Activated naive CD4-positive, alpha-beta T cell treated with anti-CD3 and anti-CD28 coated beads, Interleukin-2, amount 50 U/mL, for 24 hours (primary cell): ENCODE results near the gene ZNF33B.
"Not testable (repeated sequence)": the region's sequence is repeated elsewhere in the genome, so short reads cannot be mapped to it uniquely, and the experiment has no call there.

Experiments
- H3K27ac Mint-ChIP-seq: one replicate; pipeline ENCODE4 v1.8.0; 2021; ENCODE audit warnings: mild to moderate bottlenecking, mixed read lengths
- H3K27me3 Mint-ChIP-seq: one replicate; pipeline ENCODE4 v1.8.0; 2021; ENCODE audit warnings: mixed read lengths
- H3K36me3 Mint-ChIP-seq: one replicate; pipeline ENCODE4 v1.8.0; 2021; ENCODE audit warnings: mixed read lengths
- H3K4me1 Mint-ChIP-seq: one replicate; pipeline ENCODE4 v1.8.0; 2021; ENCODE audit warnings: mixed read lengths
- H3K4me3 Mint-ChIP-seq: one replicate; pipeline ENCODE4 v1.8.0; 2021; ENCODE audit warnings: mild to moderate bottlenecking, mixed read lengths
- H3K9me3 Mint-ChIP-seq: one replicate; pipeline ENCODE4 v1.8.0; 2021; ENCODE audit warnings: mixed read lengths

The ZNF33B gene

DNA sequence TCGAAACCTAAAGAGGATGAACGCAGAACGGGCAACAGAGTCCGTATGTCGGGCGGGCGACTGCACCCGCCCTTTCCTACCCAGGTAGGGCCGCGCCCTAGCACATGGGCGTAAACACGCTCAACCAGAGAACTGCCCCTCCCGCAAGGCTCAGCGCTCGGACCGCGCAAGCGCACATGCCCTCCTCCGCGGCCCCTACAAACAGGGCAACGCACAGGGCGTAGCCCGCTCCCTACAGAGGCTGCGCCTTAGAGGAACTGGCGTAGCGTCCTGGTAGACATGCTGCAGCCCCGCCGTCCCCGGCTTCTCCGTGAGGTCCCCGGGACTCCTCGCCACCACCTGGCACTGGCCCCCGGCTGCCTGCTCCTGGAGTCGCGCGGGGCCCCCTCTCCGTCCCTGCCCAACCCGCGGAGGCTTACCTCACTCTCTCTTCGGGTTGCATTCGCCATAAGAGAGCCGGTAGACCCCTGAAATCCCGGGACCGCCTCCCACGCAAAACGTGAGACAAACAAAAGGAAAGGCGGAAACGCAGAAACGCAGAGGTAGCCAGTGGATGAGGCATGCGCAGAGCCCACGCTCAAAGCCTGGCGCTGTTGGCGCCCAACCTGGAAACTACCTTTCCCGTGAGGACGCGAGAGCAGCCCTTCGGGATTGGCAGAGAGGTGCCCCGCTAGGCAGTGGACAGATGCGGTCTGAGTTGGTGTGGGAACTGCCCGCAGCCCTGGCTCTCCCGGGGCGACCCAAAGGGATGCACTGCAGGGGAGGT is at the start of gene ZNF33B:
TSS of gene ZNF33B (minus strand) at position 516 of the 766 bp plus-strand sequence. CDS start 1,642 bp downstream, outside the sequence.
- H3K27me3 Mint-ChIP-seq: no peaks in the 10 kb centered on the region
- H3K27ac Mint-ChIP-seq: peak within 1 kb of the TSS; percentile 99
- H3K4me1 Mint-ChIP-seq: peaks cover 53% of the 10 kb centered on the region
- peak within 1 kb of the TSS; percentile 97 for H3K4me3 Mint-ChIP-seq
- H3K9me3 Mint-ChIP-seq: no peaks in the 10 kb centered on the region
- peaks cover 10% of the 10 kb centered on the region for H3K36me3 Mint-ChIP-seq

DNA sequence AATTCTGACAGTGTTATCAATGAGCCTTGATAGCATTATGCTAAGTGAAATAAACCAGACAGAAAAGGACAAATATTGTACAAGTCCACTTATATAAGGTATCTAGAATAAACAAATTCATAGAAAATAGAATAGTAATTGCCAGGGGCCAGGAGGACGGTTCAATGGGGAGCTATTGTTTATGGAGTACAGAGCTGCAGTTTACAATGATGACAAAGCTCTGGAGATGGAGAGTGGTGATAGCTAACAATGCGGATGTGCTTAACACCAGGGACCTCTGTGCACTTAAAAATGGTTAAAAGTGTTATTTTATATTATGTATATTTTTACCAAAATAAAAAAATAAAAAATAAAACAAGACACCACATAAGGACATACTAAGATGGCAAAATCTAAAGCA is 46.1 kb upstream of the ZNF33B start:
- H3K9me3 Mint-ChIP-seq: peaks cover under 1% of the 10 kb centered on the region

DNA sequence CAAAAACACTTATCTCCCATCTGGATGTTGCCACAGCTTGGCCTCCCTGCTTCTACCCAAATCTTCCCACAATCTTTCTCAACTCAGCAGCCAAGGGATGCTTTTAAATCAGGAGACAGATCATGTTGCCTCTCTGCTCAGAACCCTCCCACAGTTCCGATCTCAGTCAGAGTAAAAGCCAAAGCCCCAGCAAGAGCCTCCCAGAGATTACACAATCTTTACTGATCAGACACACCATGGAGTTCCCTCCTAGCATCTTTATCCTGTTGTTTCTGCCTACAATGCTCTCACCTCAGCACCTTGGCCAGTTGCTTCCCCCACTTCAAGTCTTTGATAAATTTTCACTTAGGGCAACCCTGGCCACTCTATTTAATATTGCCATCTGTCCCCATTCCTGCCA is 41.9 kb upstream of the ZNF33B start:
- no peaks in the 10 kb centered on the region for H3K36me3 Mint-ChIP-seq
- no peaks in the 10 kb centered on the region for H3K9me3 Mint-ChIP-seq
- H3K27me3 Mint-ChIP-seq: peaks cover 1% of the 10 kb centered on the region
- H3K27ac Mint-ChIP-seq: no peak overlapping the region
- no peaks in the 10 kb centered on the region for H3K4me1 Mint-ChIP-seq
- no peak overlapping the region for H3K4me3 Mint-ChIP-seq

More for the DNA sequence above, 46.1 kb upstream of the ZNF33B start:
- Mint-ChIP-seq H3K4me1 (peaks cover 4% of the 10 kb centered on the region), H3K4me3 (no peak overlapping the region), H3K27ac (no peak overlapping the region), H3K36me3 (no peaks in the 10 kb centered on the region), H3K27me3 (peaks cover 1% of the 10 kb centered on the region)

DNA sequence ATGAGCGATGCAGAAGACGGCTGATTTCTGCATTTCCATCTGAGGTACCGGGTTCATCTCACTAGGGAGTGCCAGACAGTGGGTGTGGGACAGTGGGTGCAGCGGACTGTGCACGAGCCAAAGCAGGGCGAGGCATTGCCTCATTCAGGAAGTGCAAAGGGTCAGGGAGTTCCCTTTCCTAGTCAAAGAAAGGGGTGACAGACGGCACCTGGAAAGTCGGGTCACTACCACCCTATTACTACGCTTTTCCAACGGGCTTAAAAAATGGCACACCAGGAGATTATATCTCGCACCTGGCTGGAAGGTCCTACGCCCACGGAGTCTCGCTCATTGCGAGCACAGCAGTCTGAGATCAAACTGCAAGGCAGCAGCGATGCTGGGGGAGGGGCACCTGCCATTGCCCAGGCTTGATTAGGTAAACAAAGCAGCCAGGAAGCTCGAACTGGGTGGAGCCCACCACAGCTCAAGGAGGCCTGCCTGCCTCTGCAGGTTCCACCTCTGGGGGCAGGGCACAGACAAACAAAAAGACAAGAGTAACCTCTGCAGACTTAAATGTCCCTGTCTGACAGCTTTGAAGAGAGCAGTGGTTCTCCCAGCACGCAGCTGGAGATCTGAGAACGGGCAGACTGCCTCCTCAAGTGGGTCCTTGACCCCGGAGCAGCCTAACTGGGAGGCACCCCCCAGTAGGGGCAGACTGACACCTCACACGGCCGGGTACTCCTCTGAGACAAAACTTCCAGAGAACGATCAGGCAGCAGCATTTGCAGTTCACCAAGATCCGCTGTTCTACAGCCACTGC is 27.0 kb upstream of the ZNF33B start:
- not testable (repeated sequence) for H3K9me3 Mint-ChIP-seq, H3K4me3 Mint-ChIP-seq, H3K36me3 Mint-ChIP-seq, H3K4me1 Mint-ChIP-seq, H3K27ac Mint-ChIP-seq
- H3K27me3 Mint-ChIP-seq: peaks cover 13% of the 10 kb centered on the region

DNA sequence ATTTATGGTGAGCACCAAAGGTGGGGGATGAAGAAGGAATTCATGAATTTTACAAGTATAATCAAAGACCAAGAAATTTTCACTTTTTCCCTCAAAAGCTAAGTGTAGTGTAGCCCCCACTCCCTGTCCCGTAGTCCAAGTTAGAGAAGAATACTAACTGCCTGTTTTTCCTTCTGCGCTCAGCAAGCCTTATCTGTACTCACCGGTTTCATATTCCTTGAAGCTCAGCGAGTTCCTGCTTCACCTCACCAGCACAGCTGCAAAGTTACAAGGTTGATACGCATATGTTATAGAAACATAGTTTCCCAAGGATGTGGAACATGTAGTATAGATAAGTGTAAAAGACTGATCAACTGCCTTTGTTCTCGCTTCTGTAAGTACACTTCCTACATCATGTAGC is 16.0 kb upstream of the ZNF33B start:
- no peak overlapping the region for H3K27ac Mint-ChIP-seq
- peaks cover 7% of the 10 kb centered on the region for H3K4me1 Mint-ChIP-seq
- no peaks in the 10 kb centered on the region for H3K9me3 Mint-ChIP-seq
- no peak overlapping the region for H3K4me3 Mint-ChIP-seq
- H3K27me3 Mint-ChIP-seq: peaks cover 2% of the 10 kb centered on the region
- H3K36me3 Mint-ChIP-seq: no peaks in the 10 kb centered on the region

DNA sequence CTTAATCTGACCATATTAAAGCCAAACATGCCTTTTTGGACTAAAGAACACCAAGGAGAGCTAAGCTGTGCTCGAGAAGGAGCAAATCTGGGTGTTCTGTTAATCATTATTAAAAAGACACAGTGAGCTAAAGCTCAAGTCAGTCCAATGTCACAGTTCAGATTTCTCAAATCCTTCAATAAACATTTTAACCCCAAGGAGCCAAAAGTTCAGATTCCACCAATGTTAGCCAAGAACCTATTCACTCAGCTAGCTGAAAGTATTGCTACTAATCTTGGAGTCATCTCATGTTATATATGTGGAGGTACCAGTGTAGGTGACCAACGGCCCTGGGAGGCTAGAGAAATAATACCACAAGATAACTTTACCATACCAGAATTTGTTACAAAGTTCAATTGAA is 14.5 kb upstream of the ZNF33B start:
- H3K27ac Mint-ChIP-seq: no peak overlapping the region
- H3K36me3 Mint-ChIP-seq: no peaks in the 10 kb centered on the region
- H3K4me1 Mint-ChIP-seq: peaks cover 7% of the 10 kb centered on the region
- H3K4me3 Mint-ChIP-seq: no peak overlapping the region
- no peaks in the 10 kb centered on the region for H3K27me3 Mint-ChIP-seq
- H3K9me3 Mint-ChIP-seq: no peaks in the 10 kb centered on the region

DNA sequence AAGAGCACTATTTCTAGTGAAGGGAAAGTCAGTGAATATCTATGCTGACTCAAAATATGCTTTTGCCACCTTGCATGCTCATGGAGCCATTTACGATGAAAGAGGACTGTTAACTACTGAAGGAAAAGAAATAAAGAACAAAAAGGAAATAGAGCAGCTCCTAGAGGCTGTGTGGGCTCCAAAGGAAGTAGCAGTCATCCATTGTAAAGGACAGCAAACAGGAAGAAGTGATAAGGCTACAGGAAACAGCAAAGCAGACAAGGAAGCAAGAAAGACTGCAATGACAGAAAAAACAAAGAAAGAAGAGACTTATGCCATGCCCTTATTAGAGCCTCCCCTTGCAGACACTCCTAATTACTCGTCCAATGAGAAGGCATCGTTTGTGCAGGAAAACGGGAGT is 12.0 kb upstream of the ZNF33B start:
- Mint-ChIP-seq H3K27ac (no peak overlapping the region), H3K27me3 (peaks cover 2% of the 10 kb centered on the region), H3K4me3 (no peak overlapping the region), H3K36me3 (no peaks in the 10 kb centered on the region), H3K9me3 (no peaks in the 10 kb centered on the region), H3K4me1 (peaks cover 7% of the 10 kb centered on the region)

DNA sequence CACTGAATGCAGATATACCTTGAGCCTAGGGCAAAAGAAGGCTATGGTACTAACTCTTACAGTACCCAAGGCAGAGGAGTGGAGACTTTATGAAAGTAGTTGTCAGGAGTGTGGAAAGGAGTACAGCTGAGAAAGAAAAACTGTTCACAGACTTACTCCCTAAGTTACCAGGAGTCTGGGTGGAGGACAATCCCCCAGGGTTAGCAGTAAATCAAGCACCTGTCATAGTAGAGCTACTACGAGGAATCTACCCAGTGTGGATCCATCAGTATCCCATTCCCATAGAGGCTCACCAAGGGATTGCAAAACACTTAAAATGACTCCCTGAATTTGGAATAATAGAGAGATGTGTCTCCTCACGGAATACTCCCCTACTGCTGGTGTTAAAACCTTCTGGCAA is 10.1 kb upstream of the ZNF33B start:
- H3K36me3 Mint-ChIP-seq: no peaks in the 10 kb centered on the region
- H3K27ac Mint-ChIP-seq: no peak overlapping the region
- no peaks in the 10 kb centered on the region for H3K9me3 Mint-ChIP-seq
- peaks cover 7% of the 10 kb centered on the region for H3K4me1 Mint-ChIP-seq
- H3K4me3 Mint-ChIP-seq: no peak overlapping the region
- peaks cover 2% of the 10 kb centered on the region for H3K27me3 Mint-ChIP-seq

DNA sequence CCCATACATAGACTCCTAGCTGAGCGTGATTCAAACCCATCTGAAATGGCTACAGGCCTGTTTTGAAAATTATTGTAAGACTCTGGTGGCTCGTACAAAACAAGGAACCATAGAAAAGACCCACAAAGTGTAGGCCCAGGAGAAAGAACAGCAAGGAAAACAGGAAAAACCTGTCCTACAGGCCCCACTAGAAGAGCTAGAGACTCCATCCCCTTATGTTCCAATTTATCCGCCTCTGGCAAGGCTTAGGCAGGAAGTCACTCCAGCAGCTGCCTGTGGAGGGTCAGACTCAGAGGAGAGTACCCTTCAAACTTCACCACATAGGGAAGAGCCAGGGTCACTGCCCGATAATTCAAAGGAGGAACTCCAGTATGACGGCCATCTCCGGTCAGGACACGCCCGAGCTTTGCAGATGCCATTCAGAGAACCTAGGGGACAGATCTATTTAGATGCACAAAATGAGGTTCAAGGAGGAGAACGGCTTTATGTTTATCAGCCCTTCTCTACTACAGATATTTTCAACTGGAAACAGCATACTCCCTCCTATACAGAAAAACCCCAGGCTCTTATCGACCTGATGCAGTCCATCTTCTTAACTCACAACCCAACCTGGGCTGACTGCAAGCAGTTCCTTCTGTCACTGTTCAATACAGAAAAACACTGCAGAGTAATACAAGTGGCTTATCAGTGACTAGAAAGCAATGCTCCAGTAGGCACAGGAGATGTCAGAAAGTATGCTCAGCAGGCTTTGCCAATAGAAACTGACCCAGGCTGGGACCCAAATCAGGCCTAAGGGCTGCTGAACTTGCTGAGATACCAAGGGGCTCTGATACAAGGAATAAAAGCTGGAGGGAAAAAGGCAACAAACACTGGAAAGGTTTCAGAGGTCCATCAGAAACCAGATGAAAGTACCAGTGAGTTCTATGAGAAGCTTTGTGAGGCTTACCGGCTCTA is 8.6 kb upstream of the ZNF33B start:
- H3K27ac Mint-ChIP-seq: no peak overlapping the region
- peaks cover 7% of the 10 kb centered on the region for H3K4me1 Mint-ChIP-seq
- peaks cover 2% of the 10 kb centered on the region for H3K27me3 Mint-ChIP-seq
- H3K9me3 Mint-ChIP-seq: no peaks in the 10 kb centered on the region
- no peaks in the 10 kb centered on the region for H3K36me3 Mint-ChIP-seq
- H3K4me3 Mint-ChIP-seq: no peak overlapping the region

DNA sequence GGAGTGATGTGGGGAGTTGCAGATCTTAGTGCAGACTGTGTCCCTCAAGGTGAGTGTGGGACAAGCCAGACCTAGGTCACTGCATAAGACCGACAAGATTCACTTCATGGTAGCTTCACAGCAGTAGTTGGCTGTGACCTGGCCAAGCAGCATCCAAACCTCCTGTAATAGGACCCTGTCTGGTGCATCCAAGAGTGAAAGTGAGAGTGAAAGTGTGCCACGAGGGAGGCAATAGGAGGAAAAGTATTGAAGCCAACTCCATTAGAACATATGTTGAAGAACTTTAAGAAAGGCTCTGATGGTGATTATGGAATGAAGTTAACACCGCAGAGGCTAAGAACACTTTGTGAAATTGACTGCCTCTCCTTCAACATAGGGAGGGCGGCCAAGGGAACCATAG is 7.8 kb upstream of the ZNF33B start:
- Mint-ChIP-seq H3K27ac (no peak overlapping the region), H3K27me3 (peaks cover 2% of the 10 kb centered on the region)

DNA sequence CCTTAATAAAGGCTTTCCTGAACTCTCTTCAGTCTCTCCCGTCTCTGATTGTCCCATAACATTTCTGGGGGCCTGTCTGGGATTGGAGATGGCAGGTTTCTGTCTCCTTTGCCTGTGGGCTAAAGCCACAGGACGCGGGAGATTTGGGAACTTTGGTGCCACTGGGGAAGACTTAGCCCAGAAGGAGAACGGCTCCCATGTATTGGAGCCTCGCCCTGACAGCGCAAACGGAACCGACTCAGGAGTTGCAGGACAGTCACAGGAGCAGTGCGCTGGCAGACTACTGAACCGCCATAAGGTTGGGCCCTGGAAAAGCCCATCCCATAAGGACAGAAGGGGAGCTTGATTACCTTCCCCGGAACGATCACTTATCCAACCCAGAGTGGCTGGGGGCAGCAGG is 7.1 kb upstream of the ZNF33B start:
- peaks cover 6% of the 10 kb centered on the region for H3K4me1 Mint-ChIP-seq
- H3K4me3 Mint-ChIP-seq: no peak overlapping the region
- H3K36me3 Mint-ChIP-seq: no peaks in the 10 kb centered on the region
- no peaks in the 10 kb centered on the region for H3K9me3 Mint-ChIP-seq
- peaks cover 2% of the 10 kb centered on the region for H3K27me3 Mint-ChIP-seq
- H3K27ac Mint-ChIP-seq: no peak overlapping the region

More for the DNA sequence above, 7.8 kb upstream of the ZNF33B start:
- Mint-ChIP-seq H3K4me3 (no peak overlapping the region), H3K9me3 (no peaks in the 10 kb centered on the region), H3K4me1 (peaks cover 7% of the 10 kb centered on the region), H3K36me3 (no peaks in the 10 kb centered on the region)

DNA sequence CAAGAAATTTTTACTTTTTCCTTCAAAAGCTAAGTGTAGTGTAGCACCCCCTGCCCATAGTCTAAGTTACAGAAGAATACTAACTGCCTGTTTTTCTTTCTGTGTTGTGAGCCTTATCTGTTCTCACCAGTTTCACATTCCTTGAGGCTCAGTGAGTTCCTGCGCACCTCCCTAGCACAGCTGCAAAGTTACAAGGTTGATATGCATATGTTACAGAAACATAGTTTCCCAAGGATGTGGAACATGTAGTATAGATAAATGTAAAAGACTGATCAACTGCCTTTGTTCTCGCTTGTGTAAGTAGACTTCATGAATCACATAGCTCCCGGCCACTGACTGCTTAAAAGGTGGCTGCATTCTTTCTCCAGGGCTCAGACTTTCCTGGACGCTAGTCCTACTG is 6.7 kb upstream of the ZNF33B start:
- Mint-ChIP-seq H3K36me3 (no peaks in the 10 kb centered on the region), H3K9me3 (no peaks in the 10 kb centered on the region), H3K27ac (no peak overlapping the region), H3K4me1 (peaks cover 2% of the 10 kb centered on the region), H3K4me3 (no peak overlapping the region), H3K27me3 (peaks cover 2% of the 10 kb centered on the region)

DNA sequence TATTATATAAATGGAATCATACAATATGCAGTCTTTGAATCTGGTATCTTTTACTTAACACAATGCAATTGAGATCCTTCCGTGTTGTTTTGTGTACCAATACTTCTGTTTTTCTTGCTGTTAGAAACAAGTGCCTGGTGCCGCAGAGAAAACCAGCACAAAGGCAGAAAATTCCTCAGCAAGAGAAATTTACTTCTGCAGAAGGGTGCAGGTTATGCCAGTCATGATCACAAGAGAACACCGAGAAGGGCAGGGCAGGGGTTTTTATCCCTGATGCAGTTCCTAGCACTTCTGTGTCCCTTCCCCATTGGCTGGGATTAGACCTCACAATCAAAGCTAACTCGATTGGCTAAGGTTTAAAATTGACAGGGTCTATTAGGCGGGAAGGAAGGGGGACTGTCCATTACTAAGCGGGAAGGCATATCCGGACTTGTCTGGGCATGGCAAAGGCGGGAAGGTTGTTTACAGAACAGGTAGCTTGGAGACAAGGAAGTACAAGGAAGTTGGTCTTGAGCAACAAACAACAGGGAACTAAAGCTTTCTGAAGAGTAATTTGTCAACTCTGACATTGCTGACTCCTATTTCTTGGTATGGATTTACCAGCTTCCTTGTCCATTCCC is 2.4 kb upstream of the ZNF33B start:
- Mint-ChIP-seq H3K27ac (no peak overlapping the region), H3K4me3 (peak overlapping the region; percentile 19), H3K36me3 (peaks cover 3% of the 10 kb centered on the region), H3K9me3 (no peaks in the 10 kb centered on the region), H3K27me3 (no peaks in the 10 kb centered on the region), H3K4me1 (peaks cover 30% of the 10 kb centered on the region)

DNA sequence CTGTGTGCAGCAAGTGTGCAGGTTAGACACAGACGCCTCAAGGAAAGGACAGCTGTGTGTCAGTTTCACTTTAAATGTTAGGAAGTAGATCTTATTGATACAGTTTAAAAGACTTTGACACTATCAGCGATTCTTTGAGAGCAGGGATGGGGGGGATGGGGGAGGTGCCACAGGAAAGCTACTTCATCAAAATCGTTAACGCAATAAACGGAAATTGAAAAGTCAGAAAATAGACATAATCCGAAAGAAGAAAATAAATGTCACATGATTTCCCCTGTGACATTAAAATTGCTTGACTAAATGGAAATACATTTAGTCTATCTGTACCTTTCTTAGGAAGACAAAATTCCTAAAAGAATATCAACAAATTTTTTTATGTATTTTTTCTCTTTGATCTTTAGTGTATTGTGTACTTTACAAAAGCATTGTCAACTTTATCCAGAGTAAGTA is 476 bp upstream of the ZNF33B start:
- H3K4me1 Mint-ChIP-seq: peaks cover 47% of the 10 kb centered on the region
- no peaks in the 10 kb centered on the region for H3K27me3 Mint-ChIP-seq
- H3K36me3 Mint-ChIP-seq: peaks cover 7% of the 10 kb centered on the region
- H3K4me3 Mint-ChIP-seq: peak overlapping the region; percentile 97
- H3K9me3 Mint-ChIP-seq: no peaks in the 10 kb centered on the region
- H3K27ac Mint-ChIP-seq: peak overlapping the region; percentile 99

DNA sequence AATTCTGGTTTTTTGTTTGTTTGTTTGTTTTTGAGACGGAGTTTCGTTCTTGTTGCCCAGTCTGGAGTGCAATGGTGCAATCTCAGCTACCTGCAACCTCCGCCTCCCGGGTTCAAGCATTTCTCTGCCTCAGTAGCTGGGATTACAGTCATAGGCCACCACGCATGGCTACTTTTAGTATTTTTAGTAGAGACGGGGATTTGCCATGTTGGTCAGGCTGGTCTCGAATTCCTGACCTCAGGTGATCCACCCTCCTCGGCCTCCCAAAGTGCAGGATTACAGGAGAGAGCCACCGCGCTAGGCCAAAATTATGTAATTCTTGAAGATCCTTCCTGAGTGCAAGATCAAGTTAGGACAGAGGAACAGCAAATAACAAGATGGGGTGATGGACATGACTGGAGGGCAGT is 719 bp downstream of the ZNF33B start:
- Mint-ChIP-seq H3K9me3 (no peaks in the 10 kb centered on the region), H3K4me3 (peak overlapping the region; percentile 97), H3K27me3 (no peaks in the 10 kb centered on the region), H3K4me1 (peaks cover 58% of the 10 kb centered on the region), H3K27ac (peak overlapping the region; percentile 99), H3K36me3 (peaks cover 13% of the 10 kb centered on the region)
